HCT116 (cell line): ENCODE results near the gene CCDC177. TPM values are rescaled to one million over a fixed set of nuclear protein-coding genes. Genes with fewer than 3 reads are reported as not detected.
A peak's percentile ranks its signal among the peaks of the same experiment; 100 is the strongest.

Source experiments
- ATAC-seq: fragments of 200-7000 bp; cut with Tn5 transposase; 2 replicates; pipeline ENCODE4 v1.9.1; 2020; ENCODE audit warnings: mild to moderate bottlenecking, moderate library complexity
- BruUV-seq: library from RNA; stranded (reverse); fragments of 400-500 nt; replicated peaks from 2 replicates; lab custom pipeline; 2021; lab: Mats Ljungman, UMichigan
- CTCF ChIA-PET: fragments of 300-600 bp; sonication (Branson Sonifier 250); formaldehyde crosslinking; loops from one replicate; lab custom pipeline; 2021; ENCODE audit warnings: antibody characterized with exemption; lab: Charles Lee
- POLR2A ChIA-PET: fragments of 300-600, 350-600 bp; sonication (Branson Sonifier 250); formaldehyde crosslinking; loops from one replicate; lab custom pipeline; 2021; ENCODE audit warnings: antibody characterized with exemption; lab: Charles Lee
- RAD21 ChIA-PET, 2 experiments: fragments of 300-600 bp; sonication (Branson Sonifier 250); formaldehyde crosslinking; loops; one replicate each; lab custom pipeline; 2023; ENCODE audit warnings: low total read pairs in 2 of 2; ENCODE audit not compliant: uncharacterized antibody in 2 of 2, unreplicated experiment in 2 of 2, low non-redundant PET in 1 of 2; lab: Charles Lee
- DNase-seq: peaks from one replicate; pipeline ENCODE4 v3.0.0-alpha.2; 2010; ENCODE audit warnings: low read depth, low spot score
- H2AFZ ChIP-seq: fragments of 200-600 bp; shearing (Covaris generic), sonication (generic); 2 replicates; pipeline ENCODE4 v1.6.1; 2017; ENCODE audit warnings: low read depth, mixed run types, mixed read lengths, antibody characterized with exemption, low read length; ENCODE audit not compliant: poor library complexity, severe bottlenecking
- H3K27ac ChIP-seq: 2 replicates; pipeline ENCODE4 v1.5.1; 2012; ENCODE audit warnings: low read depth, low read length
- H3K27me3 ChIP-seq: fragments of 200-600 bp; sonication (generic); 2 replicates; pipeline ENCODE4 v1.6.1; 2016; ENCODE audit warnings: mixed run types, low read length, mixed read lengths; ENCODE audit not compliant: insufficient read depth
- H3K36me3 ChIP-seq, 2 experiments: fragments of 200-500 bp in 1 of 2; fragments of 200-600 bp in 1 of 2; sonication (Bioruptor generic) in 1 of 2; sonication (generic) in 1 of 2; 2 replicates each; pipeline versions ENCODE4 v1.5.1 to v1.6.1; 2014 to 2016; ENCODE audit warnings: low read length in 2 of 2, inconsistent platforms in 1 of 2, mixed read lengths in 1 of 2, mixed run types in 1 of 2; ENCODE audit not compliant: insufficient read depth in 2 of 2, control insufficient read depth in 1 of 2
- H3K4me1 ChIP-seq, 2 experiments: fragments of 200-600 bp in 1 of 2; sonication (generic) in 1 of 2; 2 replicates each; pipeline versions ENCODE4 v1.5.1 to v1.6.1; 2012 to 2017; ENCODE audit warnings: low read length in 2 of 2, inconsistent platforms in 1 of 2, mild to moderate bottlenecking in 1 of 2, mixed read lengths in 1 of 2, mixed run types in 1 of 2, moderate library complexity in 1 of 2; ENCODE audit not compliant: insufficient read depth in 2 of 2, control insufficient read depth in 1 of 2
- H3K4me2 ChIP-seq: fragments of 200-600 bp; sonication (generic); 2 replicates; pipeline ENCODE4 v1.6.1; 2017; ENCODE audit warnings: mixed run types, low read length, mixed read lengths
- H3K4me3 ChIP-seq, 2 experiments: fragments of 200-600 bp in 1 of 2; sonication (generic) in 1 of 2; replicated peaks in 1 of 2; 2 replicates each; pipeline ENCODE4 v1.5.1; 2011 to 2016; ENCODE audit warnings: low read length in 2 of 2, control low read depth in 1 of 2, low read depth in 1 of 2, mild to moderate bottlenecking in 1 of 2, mixed read lengths in 1 of 2, mixed run types in 1 of 2
- H3K79me2 ChIP-seq: fragments of 200-600 bp; sonication (generic); 2 replicates; pipeline ENCODE4 v1.6.1; 2017; ENCODE audit warnings: mild to moderate bottlenecking, mixed run types, low read length, moderate library complexity, mixed read lengths; ENCODE audit not compliant: insufficient read depth
- H3K9ac ChIP-seq: fragments of 200-600 bp; sonication (generic); 2 replicates; pipeline ENCODE4 v1.6.1; 2016; ENCODE audit warnings: low read length, mixed read lengths
- H3K9me2 ChIP-seq: fragments of 200-600 bp; sonication (generic), shearing (Covaris generic); 2 replicates; pipeline ENCODE4 v1.6.1; 2017; ENCODE audit warnings: mixed run types, mild to moderate bottlenecking, moderate library complexity; ENCODE audit not compliant: insufficient read depth
- H3K9me3 ChIP-seq, 2 experiments: fragments of 200-500 bp in 1 of 2; fragments of 200-600 bp in 1 of 2; sonication (Bioruptor generic) in 1 of 2; sonication (generic) in 1 of 2; 2 replicates each; pipeline ENCODE4 v1.6.1; 2014 to 2017; ENCODE audit warnings: low read length in 2 of 2, mixed read lengths in 2 of 2, inconsistent platforms in 1 of 2, low read depth in 1 of 2, mild to moderate bottlenecking in 1 of 2, mixed run types in 1 of 2, moderate library complexity in 1 of 2; ENCODE audit not compliant: control insufficient read depth in 1 of 2, insufficient read depth in 1 of 2
- H4K20me1 ChIP-seq: fragments of 200-600 bp; sonication (generic), shearing (Covaris generic); 2 replicates; pipeline ENCODE4 v1.6.1; 2017; ENCODE audit warnings: mixed run types, mild to moderate bottlenecking, moderate library complexity; ENCODE audit not compliant: insufficient read depth
- CBX3 ChIP-seq: IDR thresholded peaks from 2 replicates; pipeline ENCODE4 v1.6.1; 2012; ENCODE audit warnings: low read depth
- CEBPB ChIP-seq: IDR thresholded peaks from 2 replicates; pipeline ENCODE4 v1.6.1; 2012; ENCODE audit warnings: low read depth
- EZH2 ChIP-seq: fragments of 200-600 bp; sonication (generic); IDR thresholded peaks from 2 replicates; pipeline ENCODE4 v1.6.1; 2017; ENCODE audit warnings: antibody characterized with exemption, mixed run types
- EZH2phosphoT487 ChIP-seq: fragments of 200-600 bp; IDR thresholded peaks from 2 replicates; pipeline ENCODE4 v1.6.1; 2018; ENCODE audit warnings: antibody characterized with exemption, borderline replicate concordance
- JUND ChIP-seq: IDR thresholded peaks from 2 replicates; pipeline ENCODE4 v1.6.1; 2012
- POLR2A ChIP-seq: IDR thresholded peaks from 2 replicates; pipeline ENCODE4 v1.7.0; 2011; ENCODE audit warnings: borderline replicate concordance; ENCODE audit not compliant: insufficient read depth, insufficient read length; ENCODE audit errors: extremely low read depth
- POLR2AphosphoS5 ChIP-seq: IDR thresholded peaks from 2 replicates; pipeline ENCODE4 v1.6.1; 2011; ENCODE audit warnings: mild to moderate bottlenecking, low read depth, low read length, moderate library complexity
- RAD21 ChIP-seq: IDR thresholded peaks from 2 replicates; pipeline ENCODE4 v1.6.1; 2012; ENCODE audit warnings: low read depth, mild to moderate bottlenecking
- SP1 ChIP-seq: IDR thresholded peaks from 2 replicates; pipeline ENCODE4 v1.6.1; 2012; ENCODE audit warnings: low read depth
- SRF ChIP-seq: IDR thresholded peaks from 2 replicates; pipeline ENCODE4 v1.6.1; 2012; ENCODE audit warnings: low read depth
- TCF7L2 ChIP-seq: IDR thresholded peaks from 2 replicates; pipeline ENCODE4 v1.7.0; 2011; ENCODE audit warnings: borderline replicate concordance, inconsistent platforms; ENCODE audit not compliant: insufficient read depth, insufficient read length; ENCODE audit errors: extremely low read depth
- YY1 ChIP-seq: IDR thresholded peaks from 2 replicates; pipeline ENCODE4 v1.6.1; 2011; ENCODE audit warnings: low read length, low read depth, moderate library complexity, mild to moderate bottlenecking; ENCODE audit not compliant: insufficient replicate concordance; ENCODE audit errors: extremely low read depth
- ZFX ChIP-seq: fragments of 450-650 bp; IDR thresholded peaks from 2 replicates; pipeline ENCODE4 v1.6.1; 2017
- intact Hi-C: fragments of 100-400 bp; cut with micrococcal nuclease; formaldehyde crosslinking; loops from 2 replicates; pipeline ENCODE4 v1.10.0; 2022
- total RNA-seq: library from RNA; stranded (reverse); gene quantifications from one replicate; pipeline ENCODE4 v1.2.1, GENCODE V29; 2021; ENCODE audit not compliant: unreplicated experiment
- TF ChIP-seq, protein P1 (sequence below): IDR thresholded peaks from 2 replicates; pipeline ENCODE4 v1.6.1; 2012
- TF ChIP-seq, protein P2 (sequence below): IDR thresholded peaks from 2 replicates; pipeline ENCODE4 v1.6.1; 2012; ENCODE audit warnings: low read depth

Gene CCDC177
- total RNA-seq, 1 experiment from 2014 or later, result not detected

DNA sequence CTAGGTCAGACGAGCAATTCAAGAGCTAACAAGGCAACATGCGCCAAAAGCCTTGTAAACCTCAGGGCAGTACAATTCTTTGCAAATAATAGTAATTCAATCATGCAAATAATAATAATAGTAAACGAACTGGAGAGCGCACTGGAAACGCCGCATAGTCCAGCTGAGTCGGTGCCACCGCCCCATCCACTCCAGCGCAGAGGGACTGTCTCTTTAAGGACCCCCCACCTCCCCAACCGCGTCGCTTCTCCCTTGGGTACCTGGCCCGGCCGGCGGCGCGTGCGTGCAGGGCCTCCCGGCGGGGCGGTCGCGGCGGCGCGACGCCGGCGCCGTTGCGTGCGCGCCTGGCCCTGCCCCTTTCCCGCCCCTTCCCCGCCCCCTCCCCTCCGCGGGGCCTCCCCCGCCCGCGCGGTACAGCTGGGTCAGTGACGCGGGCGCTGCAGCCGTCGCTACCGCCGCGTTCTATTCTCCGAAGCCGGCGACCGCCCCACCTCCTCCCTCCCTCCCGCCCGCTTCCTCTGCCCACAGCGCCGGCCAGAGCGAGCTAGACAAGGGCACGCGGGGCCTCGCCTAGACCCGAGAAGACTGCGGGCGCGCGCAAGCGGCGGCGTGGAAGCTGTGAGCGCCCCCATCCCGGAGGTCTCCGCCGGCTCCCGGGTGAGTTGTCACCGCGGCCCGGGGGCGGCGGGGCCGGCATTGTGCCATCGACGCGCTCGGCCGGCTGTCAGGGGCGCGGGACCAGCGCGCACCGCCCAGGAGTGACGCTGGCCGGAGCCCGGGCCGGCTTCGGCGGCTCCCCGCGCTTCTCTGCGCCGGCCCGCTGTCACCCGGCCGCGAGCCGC, 36.7 kb upstream of the CCDC177 start, which contains the start of gene SUSD6:
Gene SUSD6, plus strand, starts transcription at position 425 of the 842 bp plus-strand sequence. CDS start 46,997 bp downstream, outside the sequence.
- no peaks in the 10 kb centered on the region for H3K9me3 ChIP-seq
- no peaks in the 10 kb centered on the region for H3K9me2 ChIP-seq
- BruUV-seq, result no TSS peak
- DNase-seq (peak; percentile 66), ATAC-seq (peak; percentile 94)
- TF ChIP-seq EZH2phosphoT487 (no peak), SP1 (peak; percentile 55), POLR2AphosphoS5 (peak; percentile 68)
- TF ChIP-seq, protein P1, sequence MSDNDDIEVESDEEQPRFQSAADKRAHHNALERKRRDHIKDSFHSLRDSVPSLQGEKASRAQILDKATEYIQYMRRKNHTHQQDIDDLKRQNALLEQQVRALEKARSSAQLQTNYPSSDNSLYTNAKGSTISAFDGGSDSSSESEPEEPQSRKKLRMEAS, result peak; percentile 73
- peak within 1 kb of the TSS; percentile 69 for H3K9ac ChIP-seq
- no peaks in the 10 kb centered on the region for H3K36me3 ChIP-seq
- H3K27me3 ChIP-seq, result no peaks in the 10 kb centered on the region
- CTCF ChIA-PET, result interaction anchor here (1.0 to 1.1 kb wide), 2 partner anchors 23 to 27 kb away, joined by 3 to 4 read pairs; no protein-coding TSS in a partner anchor
- H3K4me1 ChIP-seq, result peaks cover 16 to 29% of the 10 kb centered on the region in 2 experiments
- RAD21 ChIA-PET, result interaction anchor here in 1 of 2 experiments (0.7 kb wide), 1 partner anchor 68 kb away, joined by 3 read pairs; no protein-coding TSS in a partner anchor
- H3K4me2 ChIP-seq, result peak within 1 kb of the TSS; percentile 99
- H3K4me3 ChIP-seq, result peak within 1 kb of the TSS; percentile 66 to 79
- no peaks in the 10 kb centered on the region for H4K20me1 ChIP-seq
- H3K79me2 ChIP-seq, result no peaks in the 10 kb centered on the region; the same call in 1 of the 2 replicates
- H3K27ac ChIP-seq, result peak within 1 kb of the TSS; percentile 46
- H2AFZ ChIP-seq, result peak within 1 kb of the TSS; percentile 77
- POLR2A ChIA-PET, result interaction anchor here (1.1 kb wide), 1 partner anchor 102 kb away, joined by 3 read pairs; no protein-coding TSS in a partner anchor
- intact Hi-C loops, result no loop called here

DNA sequence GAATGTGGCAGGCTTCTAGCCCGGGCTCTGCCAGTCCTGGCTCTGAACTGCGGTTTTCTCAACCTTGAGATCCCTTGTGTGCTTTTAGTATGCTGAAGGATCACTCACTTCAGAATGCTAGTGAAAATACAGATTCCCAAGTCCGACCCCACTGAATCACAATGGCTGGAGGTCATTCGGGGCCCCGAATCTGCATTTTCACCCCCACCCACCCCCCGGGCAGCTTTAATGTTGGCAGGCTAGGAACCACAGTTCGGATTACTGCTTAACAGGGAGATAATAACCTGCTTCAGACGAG, 36.2 kb upstream of the CCDC177 start:
- H3K9ac ChIP-seq, result peak overlapping the region; percentile 62
- no peak for TF ChIP-seq ZFX
- TF ChIP-seq SP1, result no peak
- TF ChIP-seq TCF7L2, result no peak
- no peak for TF ChIP-seq CBX3
- TF ChIP-seq POLR2A, result no peak
- no peak for TF ChIP-seq EZH2phosphoT487
- TF ChIP-seq POLR2AphosphoS5, result no peak
- no peak for TF ChIP-seq RAD21
- TF ChIP-seq, protein P1, result no peak
- no peak for TF ChIP-seq CEBPB
- TF ChIP-seq YY1, result no peak
- no peak for TF ChIP-seq EZH2
- TF ChIP-seq, protein P2, sequence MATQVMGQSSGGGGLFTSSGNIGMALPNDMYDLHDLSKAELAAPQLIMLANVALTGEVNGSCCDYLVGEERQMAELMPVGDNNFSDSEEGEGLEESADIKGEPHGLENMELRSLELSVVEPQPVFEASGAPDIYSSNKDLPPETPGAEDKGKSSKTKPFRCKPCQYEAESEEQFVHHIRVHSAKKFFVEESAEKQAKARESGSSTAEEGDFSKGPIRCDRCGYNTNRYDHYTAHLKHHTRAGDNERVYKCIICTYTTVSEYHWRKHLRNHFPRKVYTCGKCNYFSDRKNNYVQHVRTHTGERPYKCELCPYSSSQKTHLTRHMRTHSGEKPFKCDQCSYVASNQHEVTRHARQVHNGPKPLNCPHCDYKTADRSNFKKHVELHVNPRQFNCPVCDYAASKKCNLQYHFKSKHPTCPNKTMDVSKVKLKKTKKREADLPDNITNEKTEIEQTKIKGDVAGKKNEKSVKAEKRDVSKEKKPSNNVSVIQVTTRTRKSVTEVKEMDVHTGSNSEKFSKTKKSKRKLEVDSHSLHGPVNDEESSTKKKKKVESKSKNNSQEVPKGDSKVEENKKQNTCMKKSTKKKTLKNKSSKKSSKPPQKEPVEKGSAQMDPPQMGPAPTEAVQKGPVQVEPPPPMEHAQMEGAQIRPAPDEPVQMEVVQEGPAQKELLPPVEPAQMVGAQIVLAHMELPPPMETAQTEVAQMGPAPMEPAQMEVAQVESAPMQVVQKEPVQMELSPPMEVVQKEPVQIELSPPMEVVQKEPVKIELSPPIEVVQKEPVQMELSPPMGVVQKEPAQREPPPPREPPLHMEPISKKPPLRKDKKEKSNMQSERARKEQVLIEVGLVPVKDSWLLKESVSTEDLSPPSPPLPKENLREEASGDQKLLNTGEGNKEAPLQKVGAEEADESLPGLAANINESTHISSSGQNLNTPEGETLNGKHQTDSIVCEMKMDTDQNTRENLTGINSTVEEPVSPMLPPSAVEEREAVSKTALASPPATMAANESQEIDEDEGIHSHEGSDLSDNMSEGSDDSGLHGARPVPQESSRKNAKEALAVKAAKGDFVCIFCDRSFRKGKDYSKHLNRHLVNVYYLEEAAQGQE, result no peak
- TF ChIP-seq SRF, result no peak
- TF ChIP-seq JUND, result no peak
- TF ChIP-seq, all 23 proteins: peak for 0
- H3K9me2 ChIP-seq, result no peaks in the 10 kb centered on the region
- no peaks in the 10 kb centered on the region for H4K20me1 ChIP-seq
- no peak for DNase-seq
- H3K36me3 ChIP-seq, result no peaks in the 10 kb centered on the region
- H3K79me2 ChIP-seq, result no peaks in the 10 kb centered on the region; the same call in 1 of the 2 replicates
- POLR2A ChIA-PET, result interaction anchor here (1.1 kb wide), 1 partner anchor 103 kb away, joined by 3 read pairs; no protein-coding TSS in a partner anchor
- ATAC-seq, result no peak
- RAD21 ChIA-PET, result interaction anchor here in 1 of 2 experiments (0.7 kb wide), 1 partner anchor 69 kb away, joined by 3 read pairs; no protein-coding TSS in a partner anchor
- H3K4me2 ChIP-seq, result peak overlapping the region; percentile 86
- TSS peak; percentile 69 for BruUV-seq
- H3K27ac ChIP-seq, result peak overlapping the region; percentile 35
- peak overlapping the region; percentile 77 for H2AFZ ChIP-seq
- no peaks in the 10 kb centered on the region for H3K9me3 ChIP-seq
- intact Hi-C loops, result no loop called here
- H3K4me1 ChIP-seq, result peaks cover 16 to 29% of the 10 kb centered on the region in 2 experiments
- CTCF ChIA-PET, result interaction anchor here (1.1 kb wide), 1 partner anchor 22 kb away, joined by 3 read pairs; no protein-coding TSS in a partner anchor
- peak overlapping the region; percentile 57 to 61 for H3K4me3 ChIP-seq
- no peaks in the 10 kb centered on the region for H3K27me3 ChIP-seq
